HEK293 (cell line): Measurements from ENCODE around the gene CDH2.

Experiments used
- MYNN ChIP-seq: fragments of 450-650 bp; formaldehyde crosslinking; IDR thresholded peaks from 2 replicates; pipeline ENCODE4 v1.5.1; 2016; ENCODE audit warnings: missing biosample characterization, missing genetic modification characterization, borderline replicate concordance
- ZNF24 ChIP-seq: fragments of 450-650 bp; formaldehyde crosslinking; IDR thresholded peaks from 2 replicates; pipeline ENCODE4 v1.5.1; 2016; ENCODE audit warnings: missing biosample characterization, missing genetic modification characterization
- ZNF416 ChIP-seq: fragments of 450-650 bp; formaldehyde crosslinking; IDR thresholded peaks from 2 replicates; pipeline ENCODE4 v1.5.1; 2016; ENCODE audit warnings: missing biosample characterization, missing genetic modification characterization
- ZNF629 ChIP-seq: fragments of 450-650 bp; formaldehyde crosslinking; IDR thresholded peaks from 2 replicates; pipeline ENCODE4 v1.5.1; 2017; ENCODE audit warnings: missing biosample characterization, missing genetic modification characterization
- ZSCAN5A ChIP-seq: fragments of 450-650 bp; formaldehyde crosslinking; IDR thresholded peaks from 2 replicates; pipeline ENCODE4 v1.5.1; 2016; ENCODE audit warnings: missing biosample characterization, missing genetic modification characterization
- TF ChIP-seq, protein P1 (sequence below): fragments of 450-650 bp; formaldehyde crosslinking; IDR thresholded peaks from 2 replicates; pipeline ENCODE4 v1.5.1; 2016; ENCODE audit warnings: missing biosample characterization, missing genetic modification characterization
- TF ChIP-seq, protein P2 (sequence below): fragments of 450-650 bp; formaldehyde crosslinking; conservative IDR thresholded peaks from 2 replicates; pipeline ENCODE4 v1.5.1; 2016; ENCODE audit warnings: low read depth, missing biosample characterization, missing genetic modification characterization

DNA sequence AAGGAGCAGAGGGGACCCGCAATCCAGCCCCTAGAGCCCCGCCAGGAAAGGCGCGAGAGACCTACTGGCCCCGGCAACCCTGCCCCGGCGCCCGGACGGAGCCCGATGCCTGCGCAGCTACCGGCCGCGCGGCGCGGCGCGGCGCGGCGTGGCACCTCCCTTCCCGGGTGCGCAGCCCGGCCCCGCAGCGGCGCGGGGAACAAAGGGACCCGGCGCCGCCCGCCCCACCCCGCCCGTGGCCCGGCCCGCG is 307 bp downstream of the CDH2 start:
- TF ChIP-seq, protein P1, sequence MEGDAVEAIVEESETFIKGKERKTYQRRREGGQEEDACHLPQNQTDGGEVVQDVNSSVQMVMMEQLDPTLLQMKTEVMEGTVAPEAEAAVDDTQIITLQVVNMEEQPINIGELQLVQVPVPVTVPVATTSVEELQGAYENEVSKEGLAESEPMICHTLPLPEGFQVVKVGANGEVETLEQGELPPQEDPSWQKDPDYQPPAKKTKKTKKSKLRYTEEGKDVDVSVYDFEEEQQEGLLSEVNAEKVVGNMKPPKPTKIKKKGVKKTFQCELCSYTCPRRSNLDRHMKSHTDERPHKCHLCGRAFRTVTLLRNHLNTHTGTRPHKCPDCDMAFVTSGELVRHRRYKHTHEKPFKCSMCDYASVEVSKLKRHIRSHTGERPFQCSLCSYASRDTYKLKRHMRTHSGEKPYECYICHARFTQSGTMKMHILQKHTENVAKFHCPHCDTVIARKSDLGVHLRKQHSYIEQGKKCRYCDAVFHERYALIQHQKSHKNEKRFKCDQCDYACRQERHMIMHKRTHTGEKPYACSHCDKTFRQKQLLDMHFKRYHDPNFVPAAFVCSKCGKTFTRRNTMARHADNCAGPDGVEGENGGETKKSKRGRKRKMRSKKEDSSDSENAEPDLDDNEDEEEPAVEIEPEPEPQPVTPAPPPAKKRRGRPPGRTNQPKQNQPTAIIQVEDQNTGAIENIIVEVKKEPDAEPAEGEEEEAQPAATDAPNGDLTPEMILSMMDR (tag by site-specific recombination) = no peak
- no peak for TF ChIP-seq ZNF629 (tag by site-specific recombination)
- no peak for TF ChIP-seq MYNN (tag by site-specific recombination)
- no peak for TF ChIP-seq ZNF416 (tag by site-specific recombination)
- TF ChIP-seq ZSCAN5A (tag by site-specific recombination) = no peak
- no peak for TF ChIP-seq ZNF24 (tag by site-specific recombination)
- TF ChIP-seq, protein P2, sequence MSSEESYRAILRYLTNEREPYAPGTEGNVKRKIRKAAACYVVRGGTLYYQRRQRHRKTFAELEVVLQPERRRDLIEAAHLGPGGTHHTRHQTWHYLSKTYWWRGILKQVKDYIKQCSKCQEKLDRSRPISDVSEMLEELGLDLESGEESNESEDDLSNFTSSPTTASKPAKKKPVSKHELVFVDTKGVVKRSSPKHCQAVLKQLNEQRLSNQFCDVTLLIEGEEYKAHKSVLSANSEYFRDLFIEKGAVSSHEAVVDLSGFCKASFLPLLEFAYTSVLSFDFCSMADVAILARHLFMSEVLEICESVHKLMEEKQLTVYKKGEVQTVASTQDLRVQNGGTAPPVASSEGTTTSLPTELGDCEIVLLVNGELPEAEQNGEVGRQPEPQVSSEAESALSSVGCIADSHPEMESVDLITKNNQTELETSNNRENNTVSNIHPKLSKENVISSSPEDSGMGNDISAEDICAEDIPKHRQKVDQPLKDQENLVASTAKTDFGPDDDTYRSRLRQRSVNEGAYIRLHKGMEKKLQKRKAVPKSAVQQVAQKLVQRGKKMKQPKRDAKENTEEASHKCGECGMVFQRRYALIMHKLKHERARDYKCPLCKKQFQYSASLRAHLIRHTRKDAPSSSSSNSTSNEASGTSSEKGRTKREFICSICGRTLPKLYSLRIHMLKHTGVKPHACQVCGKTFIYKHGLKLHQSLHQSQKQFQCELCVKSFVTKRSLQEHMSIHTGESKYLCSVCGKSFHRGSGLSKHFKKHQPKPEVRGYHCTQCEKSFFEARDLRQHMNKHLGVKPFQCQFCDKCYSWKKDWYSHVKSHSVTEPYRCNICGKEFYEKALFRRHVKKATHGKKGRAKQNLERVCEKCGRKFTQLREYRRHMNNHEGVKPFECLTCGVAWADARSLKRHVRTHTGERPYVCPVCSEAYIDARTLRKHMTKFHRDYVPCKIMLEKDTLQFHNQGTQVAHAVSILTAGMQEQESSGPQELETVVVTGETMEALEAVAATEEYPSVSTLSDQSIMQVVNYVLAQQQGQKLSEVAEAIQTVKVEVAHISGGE = no peak
